Peyer's patch (tissue), 4 donors: ENCODE results near the gene UBE2Q2.
"Not testable (repeated sequence)": the region's sequence is repeated elsewhere in the genome, so short reads cannot be mapped to it uniquely, and the experiment has no call there.

Experiments used
- CTCF ChIP-seq, 6 experiments: fragments of 450-650 bp in 4 of 6; fragments of 200-600 bp in 2 of 6; sonication (generic) in 1 of 6; IDR thresholded peaks; one replicate each; pipeline ENCODE4 v1.5.1; 2017 to 2019; ENCODE audit warnings: antibody characterized with exemption in 6 of 6, mild to moderate bottlenecking in 3 of 6, moderate library complexity in 1 of 6
- POLR2A ChIP-seq, 2 donors: fragments of 450-650 bp; IDR thresholded peaks; one replicate each; pipeline ENCODE4 v1.5.1; 2017; ENCODE audit warnings: antibody characterized with exemption in 2 of 2, mild to moderate bottlenecking in 2 of 2, moderate library complexity in 2 of 2

GRCh38 chr15:75910355-75910754 is 67.1 kb downstream of the UBE2Q2 start:
- TF ChIP-seq POLR2A, CTCF (IDR thresholded peaks at IDR 0.05): not testable (repeated sequence)
